Vagina (tissue), 2 donors: ENCODE results near the gene NPHS2.

Experiments
- POLR2AphosphoS5 ChIP-seq, 2 donors: sonication (generic); formaldehyde crosslinking; IDR thresholded peaks; one replicate each; pipeline ENCODE4 v1.9.0; 2017; ENCODE audit warnings: antibody characterized with exemption in 2 of 2, mild to moderate bottlenecking in 2 of 2, low read depth in 1 of 2; ENCODE audit not compliant: insufficient read depth in 1 of 2
- TF ChIP-seq, protein P1 (sequence below), 3 experiments: fragments of 450-650 bp in 2 of 3; fragments of 200-600 bp in 1 of 3; sonication (generic) in 1 of 3; IDR thresholded peaks; one replicate each; pipeline ENCODE4 v1.5.1; 2017 to 2019; ENCODE audit warnings: antibody characterized with exemption in 3 of 3, mild to moderate bottlenecking in 2 of 3, moderate library complexity in 2 of 3

DNA sequence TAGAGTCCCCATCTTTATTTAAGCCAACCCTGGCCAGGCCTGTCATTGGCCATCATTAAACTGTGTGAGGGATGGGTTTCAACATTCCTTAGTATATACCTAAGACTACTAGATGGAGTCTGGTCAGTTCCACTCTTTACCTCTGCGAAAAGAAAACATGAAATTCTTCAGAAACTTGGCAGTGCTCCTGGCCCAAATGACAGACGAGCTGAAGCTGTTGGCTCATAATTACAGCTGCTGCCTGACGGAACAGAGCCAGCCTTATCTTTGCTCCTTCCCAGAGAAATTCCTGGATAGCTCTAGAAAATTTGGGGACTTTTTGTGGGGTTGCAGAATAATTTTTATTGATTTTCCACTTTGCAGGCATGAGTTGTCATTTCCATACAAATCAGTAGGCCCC, 30.4 kb downstream of the NPHS2 start:
- TF ChIP-seq, protein P1, sequence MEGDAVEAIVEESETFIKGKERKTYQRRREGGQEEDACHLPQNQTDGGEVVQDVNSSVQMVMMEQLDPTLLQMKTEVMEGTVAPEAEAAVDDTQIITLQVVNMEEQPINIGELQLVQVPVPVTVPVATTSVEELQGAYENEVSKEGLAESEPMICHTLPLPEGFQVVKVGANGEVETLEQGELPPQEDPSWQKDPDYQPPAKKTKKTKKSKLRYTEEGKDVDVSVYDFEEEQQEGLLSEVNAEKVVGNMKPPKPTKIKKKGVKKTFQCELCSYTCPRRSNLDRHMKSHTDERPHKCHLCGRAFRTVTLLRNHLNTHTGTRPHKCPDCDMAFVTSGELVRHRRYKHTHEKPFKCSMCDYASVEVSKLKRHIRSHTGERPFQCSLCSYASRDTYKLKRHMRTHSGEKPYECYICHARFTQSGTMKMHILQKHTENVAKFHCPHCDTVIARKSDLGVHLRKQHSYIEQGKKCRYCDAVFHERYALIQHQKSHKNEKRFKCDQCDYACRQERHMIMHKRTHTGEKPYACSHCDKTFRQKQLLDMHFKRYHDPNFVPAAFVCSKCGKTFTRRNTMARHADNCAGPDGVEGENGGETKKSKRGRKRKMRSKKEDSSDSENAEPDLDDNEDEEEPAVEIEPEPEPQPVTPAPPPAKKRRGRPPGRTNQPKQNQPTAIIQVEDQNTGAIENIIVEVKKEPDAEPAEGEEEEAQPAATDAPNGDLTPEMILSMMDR (IDR thresholded peaks at IDR 0.05) = no peak
- TF ChIP-seq POLR2AphosphoS5 (IDR thresholded peaks at IDR 0.05; ENCODE audit: insufficient read depth in 1 of 2, low read depth in 1 of 2) = no peak
